Activated T-cell treated with anti-CD3 and anti-CD28 coated beads, Interleukin-2, amount 50 U/mL, for 24 hours (primary cell): Measurements from ENCODE around the gene PRSS56.
A peak's percentile ranks its signal among the peaks of the same experiment; 100 is the strongest.
"Not testable (repeated sequence)": the region's sequence is repeated elsewhere in the genome, so short reads cannot be mapped to it uniquely, and the experiment has no call there.

Source experiments
- DNase-seq: peaks from one replicate; pipeline ENCODE4 v3.0.0-alpha.2; 2020
- H3K27ac Mint-ChIP-seq: 2 replicates; pipeline ENCODE4 v1.8.0; 2020; ENCODE audit warnings: mild to moderate bottlenecking, mixed read lengths
- H3K27me3 Mint-ChIP-seq: 2 replicates; pipeline ENCODE4 v1.8.0; 2020; ENCODE audit warnings: mixed read lengths
- H3K36me3 Mint-ChIP-seq: 2 replicates; pipeline ENCODE4 v1.8.0; 2020; ENCODE audit warnings: low read depth, mixed read lengths
- H3K4me1 Mint-ChIP-seq: 2 replicates; pipeline ENCODE4 v1.8.0; 2020; ENCODE audit warnings: low read depth, mixed read lengths
- H3K4me3 Mint-ChIP-seq: 2 replicates; pipeline ENCODE4 v1.8.0; 2020; ENCODE audit warnings: mild to moderate bottlenecking, moderate library complexity, mixed read lengths
- H3K9me3 Mint-ChIP-seq: 2 replicates; pipeline ENCODE4 v1.8.0; 2020; ENCODE audit warnings: mixed read lengths

Gene PRSS56

DNA sequence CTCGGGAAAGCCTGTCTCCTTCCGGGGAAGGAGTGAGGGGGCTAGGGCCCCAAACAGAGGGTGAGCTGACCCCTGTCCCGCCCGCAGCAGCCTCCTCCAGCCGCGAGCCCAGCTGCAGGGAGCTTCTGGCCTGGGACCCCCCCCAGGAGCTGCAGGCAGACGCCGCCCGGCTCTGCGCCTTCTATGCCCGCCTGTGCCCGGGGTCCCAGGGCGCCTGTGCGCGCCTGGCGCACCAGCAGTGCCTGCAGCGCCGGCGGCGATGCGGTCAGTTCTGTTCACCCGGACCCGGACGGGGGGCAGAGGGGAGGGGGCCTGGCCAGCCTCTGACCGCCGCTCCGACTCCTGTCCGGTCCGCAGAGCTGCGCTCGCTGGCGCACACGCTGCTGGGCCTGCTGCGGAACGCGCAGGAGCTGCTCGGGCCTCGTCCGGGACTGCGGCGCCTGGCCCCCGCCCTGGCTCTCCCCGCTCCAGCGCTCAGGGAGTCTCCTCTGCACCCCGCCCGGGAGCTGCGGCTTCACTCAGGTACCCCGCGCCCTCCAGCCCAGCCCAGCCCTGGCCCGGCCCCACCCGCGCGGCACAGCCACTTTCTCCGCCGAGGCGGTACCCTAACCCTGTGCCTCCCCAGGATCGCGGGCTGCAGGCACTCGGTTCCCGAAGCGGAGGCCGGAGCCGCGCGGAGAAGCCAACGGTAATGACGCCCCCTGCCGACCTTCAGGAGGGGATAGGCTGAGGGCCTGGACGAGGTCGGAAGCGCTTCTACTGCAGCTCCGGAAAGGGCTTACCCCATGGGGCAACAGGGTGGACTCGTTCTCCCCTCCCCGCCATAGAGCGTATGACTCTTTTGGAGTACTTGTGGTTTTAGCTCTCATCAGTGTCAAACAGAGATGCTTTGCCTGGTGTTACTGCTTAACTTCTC lies 3.8 kb downstream of the PRSS56 start:
- H3K36me3 Mint-ChIP-seq, result no peaks in the 10 kb centered on the region
- H3K4me3 Mint-ChIP-seq, result no peak overlapping the region
- H3K27ac Mint-ChIP-seq, result no peak overlapping the region
- DNase-seq, result peak; percentile 57
- H3K4me1 Mint-ChIP-seq, result peaks cover 17% of the 10 kb centered on the region
- H3K27me3 Mint-ChIP-seq, result peaks cover 65% of the 10 kb centered on the region
- H3K9me3 Mint-ChIP-seq, result no peaks in the 10 kb centered on the region

DNA sequence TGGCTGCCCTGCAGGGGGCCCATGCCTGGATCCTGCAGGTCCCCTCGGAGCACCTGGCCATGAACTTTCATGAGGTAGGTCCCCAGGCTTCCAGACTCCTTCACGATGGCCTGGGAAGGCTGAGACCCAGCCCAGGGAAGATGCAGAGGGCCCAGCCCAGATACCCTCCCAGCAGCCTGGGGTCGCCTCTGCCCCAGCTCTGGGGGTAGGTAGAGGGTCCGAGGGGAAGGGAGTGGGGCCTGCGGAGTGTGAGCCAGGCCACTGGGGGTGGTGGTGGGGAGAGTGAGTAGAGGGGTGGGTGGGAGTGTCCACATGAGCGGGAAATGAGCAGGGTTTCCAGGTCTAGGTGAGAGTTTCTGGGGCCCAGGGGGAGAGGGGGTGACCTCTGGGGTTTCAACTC lies 4.6 kb downstream of the PRSS56 start:
- no peak overlapping the region for H3K4me3 Mint-ChIP-seq
- H3K9me3 Mint-ChIP-seq, result no peaks in the 10 kb centered on the region
- H3K27me3 Mint-ChIP-seq, result peaks cover 66% of the 10 kb centered on the region
- no peak for DNase-seq
- H3K4me1 Mint-ChIP-seq, result peaks cover 22% of the 10 kb centered on the region
- H3K27ac Mint-ChIP-seq, result no peak overlapping the region
- no peaks in the 10 kb centered on the region for H3K36me3 Mint-ChIP-seq

DNA sequence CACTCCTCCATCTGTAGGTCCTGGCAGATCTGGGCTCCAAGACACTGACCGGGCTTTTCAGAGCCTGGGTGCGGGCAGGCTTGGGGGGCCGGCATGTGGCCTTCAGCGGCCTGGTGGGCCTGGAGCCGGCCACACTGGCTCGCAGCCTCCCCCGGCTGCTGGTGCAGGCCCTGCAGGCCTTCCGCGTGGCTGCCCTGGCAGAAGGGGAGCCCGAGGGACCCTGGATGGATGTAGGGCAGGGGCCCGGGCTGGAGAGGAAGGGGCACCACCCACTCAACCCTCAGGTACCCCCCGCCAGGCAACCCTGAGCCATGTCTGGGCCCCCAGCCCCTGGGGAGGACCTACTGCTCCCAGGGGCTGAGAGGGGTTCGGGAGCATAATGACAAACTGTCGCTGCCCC lies 5.0 kb downstream of the PRSS56 start:
- DNase-seq, result no peak
- no peaks in the 10 kb centered on the region for H3K36me3 Mint-ChIP-seq
- H3K4me3 Mint-ChIP-seq, result no peak overlapping the region
- H3K9me3 Mint-ChIP-seq, result no peaks in the 10 kb centered on the region
- H3K4me1 Mint-ChIP-seq, result peaks cover 22% of the 10 kb centered on the region
- peaks cover 67% of the 10 kb centered on the region for H3K27me3 Mint-ChIP-seq
- H3K27ac Mint-ChIP-seq, result no peak overlapping the region

DNA sequence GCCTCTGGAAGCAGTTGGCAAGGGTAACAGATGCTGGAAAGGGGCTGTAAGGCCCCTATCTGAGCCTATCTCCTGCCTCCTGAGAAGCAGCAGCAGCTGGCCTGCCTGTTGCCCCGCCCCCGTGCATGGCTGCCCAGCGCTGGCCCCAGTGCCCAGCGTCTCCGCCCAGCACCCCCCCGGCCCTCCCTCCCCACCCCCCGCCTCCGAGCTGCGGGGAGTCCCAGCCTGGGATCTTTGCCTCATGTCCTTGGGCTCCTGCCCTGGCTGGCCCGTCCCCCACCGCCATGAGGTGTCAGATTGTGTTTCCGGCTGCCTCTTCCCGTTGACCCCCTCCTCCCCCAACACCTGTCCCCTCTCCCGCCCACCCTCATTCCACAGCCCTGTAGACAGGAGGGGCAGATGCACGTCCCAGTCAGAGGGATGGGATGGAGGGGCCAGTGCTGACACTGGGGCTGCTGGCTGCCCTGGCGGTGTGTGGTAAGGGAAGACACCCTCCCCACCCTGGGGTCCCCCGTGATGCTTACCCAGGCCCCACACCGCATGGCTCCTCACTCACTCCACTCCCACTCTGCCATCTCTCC lies 5.7 kb downstream of the PRSS56 start, which contains the start of gene CHRND:
Gene CHRND, plus strand, starts transcription at position 370 of the 581 bp plus-strand sequence. Its CDS starts 56 bp downstream, at position 426.
- Mint-ChIP-seq H3K4me3 (no peak within 1 kb of the TSS), H3K36me3 (no peaks in the 10 kb centered on the region), H3K27ac (no peak within 1 kb of the TSS), H3K4me1 (peaks cover 22% of the 10 kb centered on the region), H3K9me3 (no peaks in the 10 kb centered on the region), H3K27me3 (peaks cover 67% of the 10 kb centered on the region)
- DNase-seq, result no peak

- no peak overlapping the region for H3K27ac Mint-ChIP-seq
- H3K4me3 Mint-ChIP-seq, result no peak overlapping the region
- H3K4me1 Mint-ChIP-seq, result peaks cover 20% of the 10 kb centered on the region
- H3K9me3 Mint-ChIP-seq, result no peaks in the 10 kb centered on the region
- DNase-seq, result no peak
- H3K27me3 Mint-ChIP-seq, result peaks cover 64% of the 10 kb centered on the region
- no peaks in the 10 kb centered on the region for H3K36me3 Mint-ChIP-seq
Observed at GRCh38 chr2:232526372-232526941, 6.3 kb downstream of the PRSS56 start.

DNA sequence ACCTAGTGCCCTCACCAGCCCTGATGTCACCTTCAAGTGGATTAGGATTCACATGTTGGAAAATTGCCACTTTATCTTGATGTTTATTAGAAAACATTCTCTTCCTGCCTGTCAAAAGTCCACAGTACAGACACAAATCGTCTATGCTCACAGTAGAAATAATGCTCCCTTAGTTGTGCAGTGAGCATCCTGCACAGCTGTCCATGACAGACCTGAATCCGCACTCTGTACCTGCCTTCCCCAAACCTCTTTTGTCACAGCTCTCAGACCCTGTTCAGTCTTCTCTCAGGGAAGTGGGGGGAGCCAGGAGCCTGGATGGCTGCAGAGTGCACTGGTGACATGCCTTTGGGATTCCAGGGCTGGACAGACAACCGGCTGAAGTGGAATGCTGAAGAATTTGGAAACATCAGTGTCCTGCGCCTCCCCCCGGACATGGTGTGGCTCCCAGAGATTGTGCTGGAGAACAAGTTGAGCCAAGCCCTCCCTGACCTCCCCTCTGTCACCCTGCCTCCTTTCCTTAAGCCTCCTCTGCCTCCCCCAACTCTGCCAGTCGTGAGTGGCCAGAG lies 7.8 kb downstream of the PRSS56 start:
- H3K4me3 Mint-ChIP-seq, result no peak overlapping the region
- peaks cover 20% of the 10 kb centered on the region for H3K4me1 Mint-ChIP-seq
- H3K27ac Mint-ChIP-seq, result no peak overlapping the region
- H3K27me3 Mint-ChIP-seq, result peaks cover 61% of the 10 kb centered on the region
- DNase-seq, result no peak
- H3K9me3 Mint-ChIP-seq, result no peaks in the 10 kb centered on the region
- no peaks in the 10 kb centered on the region for H3K36me3 Mint-ChIP-seq

- H3K27ac Mint-ChIP-seq, result no peak overlapping the region
- H3K4me3 Mint-ChIP-seq, result no peak overlapping the region
- no peaks in the 10 kb centered on the region for H3K9me3 Mint-ChIP-seq
- H3K4me1 Mint-ChIP-seq, result peaks cover 16% of the 10 kb centered on the region
- H3K36me3 Mint-ChIP-seq, result no peaks in the 10 kb centered on the region
- H3K27me3 Mint-ChIP-seq, result peaks cover 58% of the 10 kb centered on the region
- DNase-seq, result no peak
Observed at GRCh38 chr2:232528746-232529460, 8.7 kb downstream of the PRSS56 start.

DNA sequence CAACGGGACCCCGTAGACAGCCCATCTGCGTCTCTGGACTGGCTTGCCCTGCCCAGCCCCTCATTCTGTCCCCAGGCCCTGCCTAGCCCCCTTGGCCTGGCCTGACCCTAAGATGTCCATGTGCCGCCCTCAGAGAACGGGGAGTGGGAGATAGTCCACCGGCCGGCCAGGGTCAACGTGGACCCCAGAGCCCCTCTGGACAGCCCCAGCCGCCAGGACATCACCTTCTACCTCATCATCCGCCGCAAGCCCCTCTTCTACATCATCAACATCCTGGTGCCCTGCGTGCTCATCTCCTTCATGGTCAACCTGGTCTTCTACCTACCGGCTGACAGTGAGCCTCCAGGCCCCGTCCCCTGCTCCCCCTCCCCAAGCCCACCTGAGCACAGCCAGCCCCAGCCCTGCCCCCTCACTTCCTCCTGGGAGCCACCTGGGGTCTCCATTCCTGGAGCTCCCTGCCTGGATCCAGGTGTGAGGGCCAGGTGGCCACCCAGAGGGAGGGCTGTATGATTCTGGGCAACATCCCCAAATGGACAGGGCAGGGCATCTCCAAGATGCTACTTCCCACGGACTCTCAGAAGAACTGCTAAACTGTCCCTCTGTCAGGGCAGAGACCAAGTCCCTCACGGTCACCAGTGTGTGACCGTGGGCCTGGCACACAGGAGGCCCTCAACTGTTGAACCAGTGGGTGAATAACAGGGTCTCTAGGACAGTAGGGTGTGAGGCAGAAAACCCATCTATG lies 9.8 kb downstream of the PRSS56 start:
- H3K4me1 Mint-ChIP-seq, result peaks cover 13% of the 10 kb centered on the region

DNA sequence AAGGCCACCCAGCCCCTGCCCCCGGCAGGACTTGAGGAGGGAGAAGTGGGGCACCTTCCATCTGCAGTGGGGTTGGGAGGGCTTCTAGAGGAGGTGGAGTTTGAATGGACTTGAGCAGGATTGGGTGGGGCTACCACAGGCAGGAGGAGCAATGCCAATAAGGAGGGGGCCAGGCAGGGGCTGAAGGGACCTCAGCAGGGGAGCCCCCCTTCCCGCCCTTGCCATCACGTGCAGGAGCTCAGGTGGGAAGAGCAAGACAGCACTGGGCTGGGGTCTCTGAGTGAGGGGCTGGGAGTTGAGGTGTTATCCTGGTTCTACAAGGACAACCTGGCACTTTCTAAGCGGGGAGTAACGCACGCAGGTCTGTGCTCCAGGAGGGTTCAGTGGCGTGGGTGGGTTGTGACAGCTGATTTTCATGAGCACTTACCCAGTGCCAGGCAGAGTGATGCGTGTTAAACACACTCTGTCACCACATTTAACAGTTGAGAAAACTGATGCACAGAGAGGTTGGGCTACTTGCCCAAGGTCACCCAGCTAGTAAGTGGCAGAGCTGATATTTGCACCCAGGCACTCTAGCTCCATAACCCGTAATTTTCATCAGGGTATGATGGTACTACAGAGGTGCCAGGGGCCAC lies 10.6 kb downstream of the PRSS56 start:
- H3K4me1 Mint-ChIP-seq, result peaks cover 13% of the 10 kb centered on the region
- H3K36me3 Mint-ChIP-seq, result no peaks in the 10 kb centered on the region
- DNase-seq, result no peak
- H3K4me3 Mint-ChIP-seq, result no peak overlapping the region
- H3K27ac Mint-ChIP-seq, result no peak overlapping the region
- H3K9me3 Mint-ChIP-seq, result no peaks in the 10 kb centered on the region
- peaks cover 46% of the 10 kb centered on the region for H3K27me3 Mint-ChIP-seq

More for the DNA sequence above, 9.8 kb downstream of the PRSS56 start:
- no peaks in the 10 kb centered on the region for H3K36me3 Mint-ChIP-seq
- H3K9me3 Mint-ChIP-seq, result no peaks in the 10 kb centered on the region
- H3K27ac Mint-ChIP-seq, result no peak overlapping the region
- DNase-seq, result no peak
- H3K27me3 Mint-ChIP-seq, result peaks cover 50% of the 10 kb centered on the region
- H3K4me3 Mint-ChIP-seq, result no peak overlapping the region

GRCh38 chr2:232532419-232532818 lies 12.2 kb downstream of the PRSS56 start:
- H3K4me3 Mint-ChIP-seq, result no peak overlapping the region
- H3K4me1 Mint-ChIP-seq, result peaks cover 13% of the 10 kb centered on the region
- no peaks in the 10 kb centered on the region for H3K9me3 Mint-ChIP-seq
- no peak for DNase-seq
- no peaks in the 10 kb centered on the region for H3K36me3 Mint-ChIP-seq
- H3K27me3 Mint-ChIP-seq, result peaks cover 47% of the 10 kb centered on the region
- no peak overlapping the region for H3K27ac Mint-ChIP-seq

GRCh38 chr2:232532821-232533220 lies 12.6 kb downstream of the PRSS56 start:
- DNase-seq, H3K27ac Mint-ChIP-seq, H3K9me3 Mint-ChIP-seq, H3K4me3 Mint-ChIP-seq, H3K36me3 Mint-ChIP-seq: not testable (repeated sequence)
- H3K27me3 Mint-ChIP-seq, result peaks cover 48% of the 10 kb centered on the region
- H3K4me1 Mint-ChIP-seq, result peaks cover 13% of the 10 kb centered on the region

GRCh38 chr2:232533944-232534710 lies 13.9 kb downstream of the PRSS56 start:
- DNase-seq, result no peak

More at GRCh38 chr2:232533944-232534710, 13.9 kb downstream of the PRSS56 start:
- Mint-ChIP-seq H3K36me3 (no peaks in the 10 kb centered on the region), H3K9me3 (no peaks in the 10 kb centered on the region), H3K4me3 (no peak overlapping the region), H3K4me1 (peaks cover 4% of the 10 kb centered on the region), H3K27me3 (peaks cover 44% of the 10 kb centered on the region), H3K27ac (no peak overlapping the region)
